ENCODE results near the gene ESRRA.
A peak's percentile ranks its signal among the peaks of the same experiment; 100 is the strongest.
"Not testable (repeated sequence)": the region's sequence is repeated elsewhere in the genome, so short reads cannot be mapped to it uniquely, and the experiment has no call there.

Gene ESRRA

GRCh38 chr11:64312947-64313346 lies 7.6 kb downstream of the ESRRA start:
- DNase-seq (ENCODE audit: low read depth in 1 of 2, low spot score in 1 of 2), result no peak

- DNase-seq (ENCODE audit: low read depth in 1 of 2, low spot score in 1 of 2), result no peak
Observed at GRCh38 chr11:64313491-64314145, 8.3 kb downstream of the ESRRA start.

- no peak for DNase-seq (ENCODE audit: low read depth in 1 of 2, low spot score in 1 of 2)
Observed at GRCh38 chr11:64314146-64314804, 9.0 kb downstream of the ESRRA start.

GRCh38 chr11:64314805-64315561 lies 9.7 kb downstream of the ESRRA start:
- no peak for DNase-seq (ENCODE audit: low read depth in 1 of 2, low spot score in 1 of 2)

- DNase-seq (ENCODE audit: low read depth in 1 of 2, low spot score in 1 of 2), result not testable (repeated sequence)
Observed at GRCh38 chr11:64315667-64316526, 10.6 kb downstream of the ESRRA start.

GRCh38 chr11:64316672-64317324 lies 11.5 kb downstream of the ESRRA start:
- DNase-seq (ENCODE audit: low read depth in 1 of 2, low spot score in 1 of 2), result no peak

GRCh38 chr11:64317325-64317960 lies 12.1 kb downstream of the ESRRA start, which contains the start of gene TRMT112:
TSS of gene TRMT112 (minus strand) at chr11:64317559. CDS start at chr11:64317526, 33 bp downstream.
- DNase-seq (ENCODE audit: low read depth in 1 of 2, low spot score in 1 of 2), result peak; percentile 92 to 93

- DNase-seq (ENCODE audit: low read depth in 1 of 2, low spot score in 1 of 2), result peak; percentile 88 to 91
Observed at GRCh38 chr11:64317961-64318765, 12.8 kb downstream of the ESRRA start, which contains the start of gene PRDX5. TSS of gene PRDX5 (plus strand) at chr11:64318121. CDS start at chr11:64318216, 95 bp downstream.

- DNase-seq (ENCODE audit: low read depth in 1 of 2, low spot score in 1 of 2), result no peak
Observed at GRCh38 chr11:64318766-64319761, 13.7 kb downstream of the ESRRA start.

- no peak for DNase-seq (ENCODE audit: low read depth in 1 of 2, low spot score in 1 of 2)
Observed at GRCh38 chr11:64320556-64320955, 15.2 kb downstream of the ESRRA start.

- DNase-seq (ENCODE audit: low read depth in 1 of 2, low spot score in 1 of 2), result no peak
Observed at GRCh38 chr11:64321026-64321425, 15.7 kb downstream of the ESRRA start.

- no peak for DNase-seq (ENCODE audit: low read depth in 1 of 2, low spot score in 1 of 2)
Observed at GRCh38 chr11:64321533-64321932, 16.2 kb downstream of the ESRRA start.

GRCh38 chr11:64322925-64323260 lies 17.6 kb downstream of the ESRRA start:
- no peak for DNase-seq (ENCODE audit: low read depth in 1 of 2, low spot score in 1 of 2)

GRCh38 chr11:64323373-64323772 lies 18.0 kb downstream of the ESRRA start:
- DNase-seq (ENCODE audit: low read depth in 1 of 2, low spot score in 1 of 2), result no peak

GRCh38 chr11:64323984-64324383 lies 18.7 kb downstream of the ESRRA start:
- DNase-seq (ENCODE audit: low read depth in 1 of 2, low spot score in 1 of 2), result not testable (repeated sequence)

- DNase-seq (ENCODE audit: low read depth in 1 of 2, low spot score in 1 of 2), result no peak
Observed at GRCh38 chr11:64324692-64325469, 19.6 kb downstream of the ESRRA start.

- no peak for DNase-seq (ENCODE audit: low read depth in 1 of 2, low spot score in 1 of 2)
Observed at GRCh38 chr11:64327375-64327774, 22.1 kb downstream of the ESRRA start.
